WTC11 (cell line): ENCODE measurements around the gene CEP57L1. TPM values are rescaled to one million over a fixed set of nuclear protein-coding genes. Genes with fewer than 3 reads are reported as not detected.

ENCODE experiments used
- ATAC-seq: fragments of 200-7000 bp; cut with Tn5 transposase; 2 replicates; pipeline ENCODE4 v1.10.0; 2021; ENCODE audit warnings: mild to moderate bottlenecking, moderate library complexity
- Bru-seq: library from RNA; stranded (reverse); fragments of 400-500 nt; gene quantifications from one replicate; lab custom pipeline; 2021; lab: Mats Ljungman, UMichigan
- CTCF ChIA-PET: fragments of 300-600 bp; sonication (Branson Sonifier 250); formaldehyde crosslinking; loops from one replicate; lab custom pipeline; 2021; ENCODE audit warnings: antibody characterized with exemption; lab: Charles Lee
- POLR2A ChIA-PET: fragments of 350-600 bp; sonication (Branson Sonifier 250); formaldehyde crosslinking; loops from one replicate; lab custom pipeline; 2021; ENCODE audit warnings: antibody characterized with exemption; lab: Charles Lee
- DNase-seq: peaks from one replicate; pipeline ENCODE4 v3.0.0; 2021; ENCODE audit warnings: low spot score
- H3K27ac Mint-ChIP-seq: 2 replicates; pipeline ENCODE4 v1.8.0; 2021; ENCODE audit warnings: mixed read lengths
- H3K27me3 Mint-ChIP-seq: 2 replicates; pipeline ENCODE4 v1.8.0; 2021; ENCODE audit warnings: low read depth, mild to moderate bottlenecking, moderate library complexity, mixed read lengths
- H3K36me3 Mint-ChIP-seq: 2 replicates; pipeline ENCODE4 v1.8.0; 2021; ENCODE audit warnings: mixed read lengths
- H3K4me1 Mint-ChIP-seq: 2 replicates; pipeline ENCODE4 v1.8.0; 2022; ENCODE audit warnings: mixed read lengths
- H3K4me3 Mint-ChIP-seq: 2 replicates; pipeline ENCODE4 v1.8.0; 2021; ENCODE audit warnings: mild to moderate bottlenecking, moderate library complexity, mixed read lengths
- H3K9me3 Mint-ChIP-seq: 2 replicates; pipeline ENCODE4 v1.8.0; 2021; ENCODE audit warnings: mixed read lengths
- CREM ChIP-seq: sonication (generic); formaldehyde crosslinking; IDR thresholded peaks from 2 replicates; pipeline ENCODE4 v1.8.1; 2022; ENCODE audit warnings: mild to moderate bottlenecking, missing genetic modification reagents, moderate library complexity
- E2F5 ChIP-seq: sonication (generic); formaldehyde crosslinking; IDR thresholded peaks from 2 replicates; pipeline ENCODE4 v1.8.1; 2022; ENCODE audit warnings: mild to moderate bottlenecking, moderate library complexity, missing genetic modification reagents
- FOXK1 ChIP-seq: sonication (generic); formaldehyde crosslinking; IDR thresholded peaks from 2 replicates; pipeline ENCODE4 v1.8.0; 2022; ENCODE audit warnings: mild to moderate bottlenecking, moderate library complexity, missing genetic modification reagents
- GABPB1 ChIP-seq: sonication (generic); formaldehyde crosslinking; IDR thresholded peaks from 2 replicates; pipeline ENCODE4 v1.8.1; 2023; ENCODE audit warnings: mild to moderate bottlenecking, missing genetic modification reagents
- HMGXB4 ChIP-seq: sonication (generic); formaldehyde crosslinking; IDR thresholded peaks from 2 replicates; pipeline ENCODE4 v1.8.1; 2023; ENCODE audit warnings: mild to moderate bottlenecking, moderate library complexity, missing genetic modification reagents
- IRF2 ChIP-seq: sonication (generic); formaldehyde crosslinking; IDR thresholded peaks from 2 replicates; pipeline ENCODE4 v1.8.0; 2022; ENCODE audit warnings: low read depth, missing genetic modification reagents, borderline replicate concordance
- JAZF1 ChIP-seq: fragments of 250-450 bp; sonication (Bioruptor Pico); IDR thresholded peaks from 2 replicates; pipeline ENCODE4 v1.9.0; 2021; ENCODE audit warnings: moderate library complexity, mild to moderate bottlenecking, inconsistent platforms
- MYBL2 ChIP-seq: sonication (generic); formaldehyde crosslinking; IDR thresholded peaks from 2 replicates; pipeline ENCODE4 v1.8.1; 2023; ENCODE audit warnings: mild to moderate bottlenecking, moderate library complexity, missing genetic modification reagents
- NFE2L1 ChIP-seq: sonication (generic); formaldehyde crosslinking; IDR thresholded peaks from 2 replicates; pipeline ENCODE4 v1.8.1; 2023; ENCODE audit warnings: missing genetic modification reagents
- PRDM15 ChIP-seq: sonication (generic); formaldehyde crosslinking; IDR thresholded peaks from 2 replicates; pipeline ENCODE4 v1.8.0; 2022; ENCODE audit warnings: missing genetic modification reagents
- PRRX2 ChIP-seq: fragments of 250-450 bp; sonication (Bioruptor Pico); IDR thresholded peaks from 2 replicates; pipeline ENCODE4 v1.8.0; 2021; ENCODE audit warnings: mild to moderate bottlenecking
- RELA ChIP-seq: sonication (generic); formaldehyde crosslinking; IDR thresholded peaks from 2 replicates; pipeline ENCODE4 v1.8.1; 2022; ENCODE audit warnings: missing genetic modification reagents, mild to moderate bottlenecking, borderline replicate concordance
- SP1 ChIP-seq: sonication (generic); formaldehyde crosslinking; conservative IDR thresholded peaks from 2 replicates; pipeline ENCODE4 v1.8.1; 2022; ENCODE audit warnings: missing genetic modification reagents
- ZBTB21 ChIP-seq: sonication (generic); formaldehyde crosslinking; IDR thresholded peaks from 2 replicates; pipeline ENCODE4 v1.8.1; 2023; ENCODE audit warnings: mild to moderate bottlenecking, missing genetic modification reagents, borderline replicate concordance
- ZNF219 ChIP-seq: sonication (generic); formaldehyde crosslinking; IDR thresholded peaks from 2 replicates; pipeline ENCODE4 v1.8.0; 2023; ENCODE audit warnings: missing genetic modification reagents, mild to moderate bottlenecking, borderline replicate concordance
- ZNF232 ChIP-seq: sonication (generic); formaldehyde crosslinking; IDR thresholded peaks from 2 replicates; pipeline ENCODE4 v1.8.0; 2022; ENCODE audit warnings: mild to moderate bottlenecking, missing genetic modification reagents
- ZNF263 ChIP-seq: sonication (generic); formaldehyde crosslinking; IDR thresholded peaks from 2 replicates; pipeline ENCODE4 v1.8.1; 2022; ENCODE audit warnings: low read depth, mild to moderate bottlenecking, moderate library complexity, missing genetic modification reagents
- ZNF281 ChIP-seq: sonication (generic); formaldehyde crosslinking; IDR thresholded peaks from 2 replicates; pipeline ENCODE4 v1.8.0; 2023; ENCODE audit warnings: mild to moderate bottlenecking, missing genetic modification reagents
- long read RNA-seq, 3 experiments: library from RNA in 1 of 3; library from capped mRNA in 1 of 3; library from polyadenylated mRNA in 1 of 3; unstranded in 2 of 3; stranded (forward) in 1 of 3; transcript quantifications; one replicate each; pipeline ENCODE4 v2.0.0, GENCODE V29; 2021
- total RNA-seq: library from RNA; stranded (reverse); gene quantifications from 3 replicates; pipeline ENCODE4 v1.2.3, GENCODE V29; 2021
- TF ChIP-seq, protein P1 (sequence below): fragments of 250-450 bp; sonication (Bioruptor Pico); IDR thresholded peaks from 2 replicates; pipeline ENCODE4 v1.8.0; 2021; ENCODE audit warnings: mild to moderate bottlenecking
- TF ChIP-seq, protein P2 (sequence below): sonication (generic); formaldehyde crosslinking; IDR thresholded peaks from 2 replicates; pipeline ENCODE4 v1.8.1; 2022; ENCODE audit warnings: missing genetic modification reagents, borderline replicate concordance
- TF ChIP-seq, protein P3 (sequence below): sonication (generic); formaldehyde crosslinking; IDR thresholded peaks from 2 replicates; pipeline ENCODE4 v1.8.1; 2023; ENCODE audit warnings: mild to moderate bottlenecking, missing genetic modification reagents, moderate library complexity

The CEP57L1 gene
- total RNA-seq, result 12.2 to 13.3 TPM (median 13.1 TPM) in 3 replicates
- Bru-seq, nascent RNA, result percentile 63 among the genes with signal in this experiment
- long read RNA-seq, experiment 1, transcript CEP57L1-205 (11 exons, 2,771 nt), result major isoform, 10 of 46 reads
- long read RNA-seq, experiment 1, partial matches to known transcripts, result 8 of 46 reads
- long read RNA-seq, experiment 1, other reads (novel, unspliced or antisense), result 26 of 46 reads
- long read RNA-seq, experiment 2, partial matches to known transcripts, result 4 of 12 reads
- long read RNA-seq, experiment 2, other reads (novel, unspliced or antisense), result 7 of 12 reads
- long read RNA-seq, experiment 3, transcript CEP57L1-205 (11 exons, 2,771 nt), result major isoform, 5 of 21 reads
- long read RNA-seq, experiment 3, partial matches to known transcripts, result 4 of 21 reads
- long read RNA-seq, experiment 3, other reads (novel, unspliced or antisense), result 11 of 21 reads

DNA sequence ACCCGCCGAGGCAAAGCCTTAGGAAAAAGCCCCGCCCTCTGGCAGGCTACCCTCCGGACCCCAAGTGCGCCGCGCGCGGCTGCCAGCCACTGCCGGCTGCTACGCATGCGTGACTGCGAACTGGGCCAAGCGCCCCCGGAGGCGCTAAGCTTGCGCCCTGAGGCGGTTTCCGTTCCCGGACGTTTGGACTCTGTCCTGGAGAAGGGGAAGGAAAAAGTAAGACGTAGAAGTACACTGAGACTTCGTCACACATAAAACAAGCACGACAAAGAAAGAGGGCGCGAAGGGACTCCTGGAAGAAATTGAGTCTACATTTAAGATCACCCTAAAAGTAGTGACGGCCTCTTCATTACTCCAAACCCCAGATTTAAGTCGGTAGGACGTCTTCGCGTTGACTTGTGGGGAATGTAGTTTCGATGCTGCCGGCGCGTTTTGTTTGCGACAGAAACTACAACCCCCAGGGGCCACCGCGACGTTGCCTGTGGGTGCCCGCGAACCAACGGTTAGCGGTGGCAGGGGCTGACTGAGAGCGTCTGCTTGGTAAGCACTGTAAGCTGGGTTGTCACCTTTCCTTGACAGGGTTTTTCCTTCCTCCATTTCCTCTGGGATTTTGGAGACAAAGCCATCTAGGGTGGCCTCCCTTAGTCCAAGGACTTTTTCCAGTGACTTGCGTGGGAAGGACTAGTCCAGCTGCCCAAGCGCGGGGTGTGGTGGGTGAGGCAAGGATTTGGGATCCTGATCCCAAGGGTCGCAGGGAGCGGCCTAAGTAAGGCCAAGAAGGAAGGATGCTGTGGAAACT, at the start of gene CEP57L1:
CEP57L1 (plus strand) TSS at position 472 of the 799 bp plus-strand sequence. CDS start 49,715 bp downstream, outside the sequence.
- POLR2A ChIA-PET, result interaction anchor here (0.6 to 1.6 kb wide), 7 partner anchors 13 to 535 kb away, joined by 3 to 6 read pairs (median 4); partner anchors contain the start of genes ARMC2, CD164, FOXO3 and PPIL6
- peaks cover 25% of the 10 kb centered on the region for H3K4me1 Mint-ChIP-seq
- H3K4me3 Mint-ChIP-seq, result peak within 1 kb of the TSS; percentile 91
- ATAC-seq, result peak; percentile 65
- H3K9me3 Mint-ChIP-seq, result no peaks in the 10 kb centered on the region
- DNase-seq, result peak; percentile 99
- no peaks in the 10 kb centered on the region for H3K36me3 Mint-ChIP-seq
- H3K27me3 Mint-ChIP-seq, result no peaks in the 10 kb centered on the region
- peak within 1 kb of the TSS; percentile 99 for H3K27ac Mint-ChIP-seq
- CTCF ChIA-PET, result interaction anchor here (0.6 to 2.5 kb wide), 7 partner anchors 21 to 1369 kb away, joined by 3 to 14 read pairs (median 5); no protein-coding TSS in a partner anchor
- TF ChIP-seq PRDM15 (CRISPR knock-in tag) (no peak), ZNF263 (CRISPR knock-in tag) (no peak), E2F5 (CRISPR knock-in tag) (no peak), CREM (CRISPR knock-in tag) (peak; percentile 95), PRRX2 (CRISPR knock-in tag) (no peak), ZNF219 (CRISPR knock-in tag) (no peak), ZNF281 (no peak), GABPB1 (CRISPR knock-in tag) (0 out of 2 replicates have a peak, but pooled peaks have one; percentile 31), IRF2 (no peak), HMGXB4 (CRISPR knock-in tag) (peak; percentile 38; the same call in 1 of the 2 replicates), ZNF232 (CRISPR knock-in tag) (no peak), RELA (CRISPR knock-in tag) (no peak), SP1 (peak; percentile 29), ZBTB21 (no peak), NFE2L1 (CRISPR knock-in tag) (no peak), FOXK1 (peak; percentile 60; the same call in 1 of the 2 replicates), MYBL2 (CRISPR knock-in tag) (0 out of 2 replicates have a peak, but pooled peaks have one; percentile 55), JAZF1 (no peak)
- TF ChIP-seq, protein P1, sequence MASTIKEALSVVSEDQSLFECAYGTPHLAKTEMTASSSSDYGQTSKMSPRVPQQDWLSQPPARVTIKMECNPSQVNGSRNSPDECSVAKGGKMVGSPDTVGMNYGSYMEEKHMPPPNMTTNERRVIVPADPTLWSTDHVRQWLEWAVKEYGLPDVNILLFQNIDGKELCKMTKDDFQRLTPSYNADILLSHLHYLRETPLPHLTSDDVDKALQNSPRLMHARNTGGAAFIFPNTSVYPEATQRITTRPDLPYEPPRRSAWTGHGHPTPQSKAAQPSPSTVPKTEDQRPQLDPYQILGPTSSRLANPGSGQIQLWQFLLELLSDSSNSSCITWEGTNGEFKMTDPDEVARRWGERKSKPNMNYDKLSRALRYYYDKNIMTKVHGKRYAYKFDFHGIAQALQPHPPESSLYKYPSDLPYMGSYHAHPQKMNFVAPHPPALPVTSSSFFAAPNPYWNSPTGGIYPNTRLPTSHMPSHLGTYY (CRISPR knock-in tag), result no peak
- TF ChIP-seq, protein P2, sequence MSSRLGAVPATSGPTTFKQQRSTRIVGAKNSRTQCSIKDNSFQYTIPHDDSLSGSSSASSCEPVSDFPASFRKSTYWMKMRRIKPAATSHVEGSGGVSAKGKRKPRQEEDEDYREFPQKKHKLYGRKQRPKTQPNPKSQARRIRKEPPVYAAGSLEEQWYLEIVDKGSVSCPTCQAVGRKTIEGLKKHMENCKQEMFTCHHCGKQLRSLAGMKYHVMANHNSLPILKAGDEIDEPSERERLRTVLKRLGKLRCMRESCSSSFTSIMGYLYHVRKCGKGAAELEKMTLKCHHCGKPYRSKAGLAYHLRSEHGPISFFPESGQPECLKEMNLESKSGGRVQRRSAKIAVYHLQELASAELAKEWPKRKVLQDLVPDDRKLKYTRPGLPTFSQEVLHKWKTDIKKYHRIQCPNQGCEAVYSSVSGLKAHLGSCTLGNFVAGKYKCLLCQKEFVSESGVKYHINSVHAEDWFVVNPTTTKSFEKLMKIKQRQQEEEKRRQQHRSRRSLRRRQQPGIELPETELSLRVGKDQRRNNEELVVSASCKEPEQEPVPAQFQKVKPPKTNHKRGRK (CRISPR knock-in tag), result no peak
- TF ChIP-seq, protein P3, sequence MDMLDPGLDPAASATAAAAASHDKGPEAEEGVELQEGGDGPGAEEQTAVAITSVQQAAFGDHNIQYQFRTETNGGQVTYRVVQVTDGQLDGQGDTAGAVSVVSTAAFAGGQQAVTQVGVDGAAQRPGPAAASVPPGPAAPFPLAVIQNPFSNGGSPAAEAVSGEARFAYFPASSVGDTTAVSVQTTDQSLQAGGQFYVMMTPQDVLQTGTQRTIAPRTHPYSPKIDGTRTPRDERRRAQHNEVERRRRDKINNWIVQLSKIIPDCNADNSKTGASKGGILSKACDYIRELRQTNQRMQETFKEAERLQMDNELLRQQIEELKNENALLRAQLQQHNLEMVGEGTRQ (CRISPR knock-in tag), result no peak
